Brain microvascular endothelial cell (primary cell): ENCODE data around the gene ADISSP.
A peak's percentile ranks its signal among the peaks of the same experiment; 100 is the strongest.

Experiments used
- DNase-seq: peaks from one replicate; pipeline ENCODE4 v3.0.0-alpha.2; 2020
- H3K27ac ChIP-seq: fragments of 250-450 bp; sonication (Bioruptor Pico); 2 replicates; pipeline ENCODE4 v1.5.1; 2020; ENCODE audit warnings: mild to moderate bottlenecking, moderate library complexity
- H3K27me3 ChIP-seq: fragments of 250-450 bp; sonication (Bioruptor Pico); replicated peaks from 2 replicates; pipeline ENCODE4 v1.5.1; 2020; ENCODE audit warnings: mild to moderate bottlenecking
- H3K36me3 ChIP-seq: fragments of 250-450 bp; sonication (Bioruptor Pico); replicated peaks from 2 replicates; pipeline ENCODE4 v1.5.1; 2020; ENCODE audit warnings: mild to moderate bottlenecking
- H3K4me3 ChIP-seq: 2 replicates; pipeline ENCODE4 v1.5.1; 2011; ENCODE audit warnings: low read depth, mild to moderate bottlenecking, control low read depth, low read length, moderate library complexity
- in situ Hi-C: cut with HindIII; loops from 2 replicates; pipeline ENCODE4 v1.10.0; 2017; ENCODE audit warnings: low sequenced_read_pairs, low pct_ligation_motif_present
- TF ChIP-seq, protein P1 (sequence below): IDR thresholded peaks from 2 replicates; pipeline ENCODE4 v1.5.1; 2011; ENCODE audit warnings: low read depth, mild to moderate bottlenecking, moderate library complexity, low read length, control low read depth, inconsistent platforms; ENCODE audit errors: missing control alignments

Gene ADISSP

DNA sequence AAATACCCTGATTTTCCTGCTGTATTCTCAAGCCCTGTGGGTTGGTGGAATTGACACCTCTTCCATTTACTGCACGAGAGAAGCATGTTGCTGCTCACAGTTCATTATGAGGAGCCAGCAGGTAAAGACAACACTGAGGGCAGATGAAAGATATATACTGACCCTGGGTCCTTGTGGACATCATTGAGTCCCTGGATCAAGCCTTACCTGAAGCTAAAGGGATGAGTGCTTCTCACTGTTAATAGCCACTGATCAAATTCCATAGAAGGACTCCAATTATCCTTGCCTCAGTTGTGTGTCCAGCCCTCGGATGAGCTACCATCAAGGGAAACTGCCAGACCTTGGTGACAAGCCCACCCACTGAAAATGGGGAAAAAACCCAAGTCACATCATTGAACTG, 47.5 kb downstream of the ADISSP start:
- no peak overlapping the region for H3K27ac ChIP-seq
- TF ChIP-seq, protein P1, sequence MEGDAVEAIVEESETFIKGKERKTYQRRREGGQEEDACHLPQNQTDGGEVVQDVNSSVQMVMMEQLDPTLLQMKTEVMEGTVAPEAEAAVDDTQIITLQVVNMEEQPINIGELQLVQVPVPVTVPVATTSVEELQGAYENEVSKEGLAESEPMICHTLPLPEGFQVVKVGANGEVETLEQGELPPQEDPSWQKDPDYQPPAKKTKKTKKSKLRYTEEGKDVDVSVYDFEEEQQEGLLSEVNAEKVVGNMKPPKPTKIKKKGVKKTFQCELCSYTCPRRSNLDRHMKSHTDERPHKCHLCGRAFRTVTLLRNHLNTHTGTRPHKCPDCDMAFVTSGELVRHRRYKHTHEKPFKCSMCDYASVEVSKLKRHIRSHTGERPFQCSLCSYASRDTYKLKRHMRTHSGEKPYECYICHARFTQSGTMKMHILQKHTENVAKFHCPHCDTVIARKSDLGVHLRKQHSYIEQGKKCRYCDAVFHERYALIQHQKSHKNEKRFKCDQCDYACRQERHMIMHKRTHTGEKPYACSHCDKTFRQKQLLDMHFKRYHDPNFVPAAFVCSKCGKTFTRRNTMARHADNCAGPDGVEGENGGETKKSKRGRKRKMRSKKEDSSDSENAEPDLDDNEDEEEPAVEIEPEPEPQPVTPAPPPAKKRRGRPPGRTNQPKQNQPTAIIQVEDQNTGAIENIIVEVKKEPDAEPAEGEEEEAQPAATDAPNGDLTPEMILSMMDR, result no peak
- no peaks in the 10 kb centered on the region for H3K27me3 ChIP-seq
- no peak overlapping the region for H3K4me3 ChIP-seq
- DNase-seq, result no peak
- in situ Hi-C loops, result no loop called here
- no peaks in the 10 kb centered on the region for H3K36me3 ChIP-seq

DNA sequence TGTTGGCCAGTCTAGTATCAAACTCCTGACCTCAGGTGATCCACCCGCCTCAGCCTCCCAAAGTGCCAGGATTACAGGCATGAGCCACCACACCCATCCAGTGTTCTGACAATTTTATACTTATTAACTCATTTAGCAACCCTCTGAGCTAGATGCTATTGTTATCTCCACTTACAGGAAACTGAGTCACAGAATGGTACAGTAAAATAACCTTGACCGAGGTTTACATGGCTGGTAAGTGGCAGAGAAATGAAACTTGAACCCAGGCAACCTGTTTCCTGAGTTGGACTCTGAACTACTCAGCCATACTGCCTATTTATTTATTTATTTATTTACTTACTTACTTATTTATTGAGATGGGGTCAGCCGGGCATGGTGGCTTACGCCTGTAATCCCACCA, 48.5 kb downstream of the ADISSP start:
- Histone ChIP-seq H3K27ac (no peak overlapping the region), H3K36me3 (no peaks in the 10 kb centered on the region), H3K4me3 (no peak overlapping the region), H3K27me3 (no peaks in the 10 kb centered on the region)
- no peak for DNase-seq
- in situ Hi-C loops, result no loop called here
- TF ChIP-seq, protein P1, result no peak

DNA sequence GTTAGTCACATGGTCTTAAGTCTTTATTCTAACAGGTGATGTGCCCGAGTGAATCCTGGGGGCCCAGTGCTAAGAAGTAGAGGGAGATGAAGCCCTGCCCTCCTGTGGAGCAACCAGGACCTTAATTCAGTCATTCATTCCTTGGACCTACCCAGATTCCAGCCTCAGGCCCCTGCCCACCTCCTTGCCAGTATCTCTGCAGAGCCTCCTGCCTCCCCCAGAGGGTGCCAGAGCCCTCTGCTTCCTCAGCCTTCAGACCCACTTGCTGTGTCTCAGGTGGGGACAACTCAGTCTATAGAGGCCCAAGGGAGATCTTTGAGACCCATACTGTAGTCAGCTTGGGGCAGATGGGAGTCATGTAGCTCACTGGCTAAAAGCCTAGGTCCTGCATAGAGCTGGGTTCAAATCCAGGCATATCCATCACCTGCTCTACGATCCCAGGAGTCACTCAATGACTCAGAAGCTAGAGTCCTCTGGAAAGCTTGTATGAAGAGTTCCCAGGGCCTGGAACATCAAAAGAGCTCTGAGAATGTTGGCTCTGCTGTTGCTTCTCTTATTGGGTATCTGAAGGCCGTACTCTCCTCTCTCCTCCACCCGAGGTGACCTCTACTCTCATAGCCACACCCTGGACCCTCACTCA, 51.2 kb downstream of the ADISSP start:
- TF ChIP-seq, protein P1, result peak; percentile 91
- Histone ChIP-seq H3K36me3 (no peaks in the 10 kb centered on the region), H3K27ac (no peak overlapping the region), H3K4me3 (no peak overlapping the region), H3K27me3 (no peaks in the 10 kb centered on the region)
- peak; percentile 4 for DNase-seq
- in situ Hi-C loops, result no loop called here

DNA sequence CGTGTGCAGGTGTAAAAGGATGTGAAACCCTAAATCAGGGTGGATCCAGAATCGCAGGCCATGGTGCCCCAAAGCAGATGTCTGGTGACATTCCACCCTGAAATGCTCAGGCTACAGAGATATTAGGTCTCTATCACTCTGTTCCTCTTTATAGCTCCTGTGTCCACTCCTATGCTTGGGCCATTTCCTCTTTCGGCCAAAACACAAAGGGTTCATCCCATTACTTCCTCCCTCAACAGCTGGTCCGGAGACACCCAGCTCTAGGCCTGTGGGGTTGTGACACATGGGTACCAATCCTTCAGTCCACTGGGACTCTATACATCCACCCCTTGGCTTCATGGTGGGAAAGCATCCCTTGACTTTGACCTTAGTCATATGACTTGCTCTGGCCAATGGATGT, 53.5 kb downstream of the ADISSP start:
- Histone ChIP-seq H3K36me3 (no peaks in the 10 kb centered on the region), H3K27ac (no peak overlapping the region), H3K27me3 (no peaks in the 10 kb centered on the region), H3K4me3 (no peak overlapping the region)
- DNase-seq, result no peak
- TF ChIP-seq, protein P1, result no peak
- in situ Hi-C loops, result no loop called here

DNA sequence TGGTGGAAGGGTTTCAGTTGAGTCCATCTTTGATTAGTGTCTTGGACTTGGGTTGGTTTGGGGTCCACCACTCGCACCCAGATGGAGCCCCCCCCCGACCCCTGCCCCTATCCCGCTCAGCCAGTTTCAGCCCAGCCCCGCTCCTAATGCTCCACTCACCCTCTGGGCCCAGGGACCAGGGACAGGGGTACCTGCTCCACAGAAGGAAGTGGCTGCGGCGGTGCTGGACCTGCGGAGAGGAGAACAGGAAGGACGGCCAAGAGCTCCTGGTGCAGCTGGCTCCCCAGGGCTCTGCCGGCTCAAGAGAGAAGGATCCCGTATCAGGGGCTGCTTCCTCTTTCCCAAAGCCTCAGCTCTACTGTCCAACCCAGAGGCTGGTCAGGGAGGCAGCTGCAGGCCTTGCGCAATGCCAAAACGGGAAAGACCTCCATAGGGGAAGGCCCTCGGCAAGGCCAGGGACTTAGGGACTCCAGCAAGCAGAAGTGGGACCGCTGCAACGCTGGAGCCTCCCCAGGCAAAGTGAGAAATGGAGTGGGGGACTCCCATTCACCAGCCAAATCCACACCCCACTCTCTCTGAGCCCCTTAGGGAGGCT, 55.2 kb downstream of the ADISSP start, which contains the start of gene SIGLEC1:
Gene SIGLEC1 (minus strand): TSS at position 322 of the 595 bp plus-strand sequence. CDS start 5,472 bp downstream, outside the sequence.
- Histone ChIP-seq H3K27me3 (no peaks in the 10 kb centered on the region), H3K36me3 (no peaks in the 10 kb centered on the region), H3K4me3 (no peak within 1 kb of the TSS), H3K27ac (no peak within 1 kb of the TSS)
- in situ Hi-C loops, result no loop called here
- TF ChIP-seq, protein P1, result no peak
- DNase-seq, result no peak
